Lower leg skin (tissue), 4 donors: ENCODE data around the gene MAT1A. TPM values are rescaled to one million over a fixed set of nuclear protein-coding genes. Genes with fewer than 3 reads are reported as not detected.
A peak's percentile ranks its signal among the peaks of the same experiment; 100 is the strongest.

Experiments
- DNase-seq, 2 donors: peaks; one replicate each; pipeline ENCODE4 v3.0.0-alpha.2; 2019; ENCODE audit warnings: low spot score in 2 of 2
- H3K4me3 ChIP-seq: fragments of 200-600 bp; sonication (generic); 2 replicates; pipeline ENCODE4 v1.5.1; 2017; ENCODE audit warnings: mild to moderate bottlenecking, low read depth; ENCODE audit not compliant: poor library complexity, severe bottlenecking
- POLR2A ChIP-seq, 2 donors: fragments of 450-650 bp; IDR thresholded peaks; one replicate each; pipeline ENCODE4 v1.6.1; 2016 to 2017; ENCODE audit warnings: antibody characterized with exemption in 2 of 2, mild to moderate bottlenecking in 1 of 2, moderate library complexity in 1 of 2
- WGBS, 2 donors: methylation state at CpG; one replicate each; pipeline ENCODE4 v1.1.5; 2018; 5-methylcytosine and 5-hydroxymethylcytosine counted together
- intact Hi-C: fragments of 100-400 bp; cut with DNase I; formaldehyde crosslinking; loops from one replicate; pipeline ENCODE4 v1.15.0; 2023; ENCODE audit warnings: low total_unique reads
- total RNA-seq, 4 donors: library from RNA; depleted of rRNA; stranded (reverse); fragments of >200 nt; gene quantifications; one replicate each; pipeline ENCODE4 v1.1.0, GENCODE V29; 2016
- TF ChIP-seq, protein P1 (sequence below), 3 donors: fragments of 450-650 bp; IDR thresholded peaks; one replicate each; pipeline ENCODE4 v1.5.1; 2016; ENCODE audit warnings: antibody characterized with exemption in 3 of 3, mild to moderate bottlenecking in 3 of 3, moderate library complexity in 2 of 3

MAT1A gene
- 10 to 100 TPM in 1 of 4 donors, 1 to 10 TPM in 3; 4.6 to 12.1 (median 6.6) TPM for total RNA-seq

DNA sequence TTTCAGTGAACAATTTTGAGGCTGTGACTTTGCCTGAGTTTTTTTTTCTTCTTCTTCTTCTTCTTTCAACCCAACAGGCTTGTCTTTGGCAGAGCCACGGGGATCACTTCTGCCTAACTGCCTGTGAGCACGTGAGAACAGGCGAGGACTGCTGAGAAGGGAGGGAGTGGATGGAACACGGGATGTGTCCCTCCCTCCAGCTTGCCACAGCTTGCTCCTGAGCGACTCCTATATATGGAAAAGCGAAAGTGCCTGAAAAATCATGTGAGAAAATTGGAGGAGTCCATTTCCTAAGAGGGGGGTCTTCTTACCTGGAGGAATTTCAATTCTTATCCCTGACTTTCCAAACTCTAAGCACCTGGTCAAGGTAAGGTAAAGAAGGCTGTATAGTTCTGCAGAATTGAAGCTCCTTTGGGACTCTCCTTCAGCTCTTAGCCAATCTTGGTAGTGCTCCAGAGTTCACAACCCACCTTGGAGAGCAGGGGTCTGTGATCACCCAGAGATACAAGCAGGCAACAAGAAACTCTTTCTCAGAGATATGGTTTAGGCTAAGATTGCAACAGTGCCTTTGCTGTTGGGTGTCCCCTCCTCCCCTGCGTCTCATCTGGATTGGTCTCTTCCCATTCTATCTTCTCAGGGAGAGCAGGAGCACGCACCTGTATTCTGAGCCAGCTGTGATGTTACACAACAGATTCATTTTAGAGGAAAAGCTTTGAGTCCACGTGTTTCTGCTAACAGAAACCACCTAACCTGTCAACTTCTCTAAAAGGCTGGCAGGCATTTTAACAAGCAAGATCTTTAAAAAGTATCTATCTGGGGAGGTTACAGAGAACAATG lies at the start of gene MAT1A:
Gene MAT1A, minus strand, starts transcription at position 208 of the 837 bp plus-strand sequence. CDS start 235 bp downstream, outside the sequence.
- intact Hi-C loops = no loop called here
- DNase-seq = peak in 1 of 2 donors; percentile 73
- WGBS, 2 donors = 18 to 21% methylated on average over 9 of the region's 9 CpGs
- no peak within 1 kb of the TSS for H3K4me3 ChIP-seq
- TF ChIP-seq, protein P1, sequence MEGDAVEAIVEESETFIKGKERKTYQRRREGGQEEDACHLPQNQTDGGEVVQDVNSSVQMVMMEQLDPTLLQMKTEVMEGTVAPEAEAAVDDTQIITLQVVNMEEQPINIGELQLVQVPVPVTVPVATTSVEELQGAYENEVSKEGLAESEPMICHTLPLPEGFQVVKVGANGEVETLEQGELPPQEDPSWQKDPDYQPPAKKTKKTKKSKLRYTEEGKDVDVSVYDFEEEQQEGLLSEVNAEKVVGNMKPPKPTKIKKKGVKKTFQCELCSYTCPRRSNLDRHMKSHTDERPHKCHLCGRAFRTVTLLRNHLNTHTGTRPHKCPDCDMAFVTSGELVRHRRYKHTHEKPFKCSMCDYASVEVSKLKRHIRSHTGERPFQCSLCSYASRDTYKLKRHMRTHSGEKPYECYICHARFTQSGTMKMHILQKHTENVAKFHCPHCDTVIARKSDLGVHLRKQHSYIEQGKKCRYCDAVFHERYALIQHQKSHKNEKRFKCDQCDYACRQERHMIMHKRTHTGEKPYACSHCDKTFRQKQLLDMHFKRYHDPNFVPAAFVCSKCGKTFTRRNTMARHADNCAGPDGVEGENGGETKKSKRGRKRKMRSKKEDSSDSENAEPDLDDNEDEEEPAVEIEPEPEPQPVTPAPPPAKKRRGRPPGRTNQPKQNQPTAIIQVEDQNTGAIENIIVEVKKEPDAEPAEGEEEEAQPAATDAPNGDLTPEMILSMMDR (IDR thresholded peaks at IDR 0.05) = no peak
- no peak for TF ChIP-seq POLR2A (IDR thresholded peaks at IDR 0.05)

- WGBS, 2 donors = 66 to 85% methylated on average over 1 of the region's 1 CpG
- H3K4me3 ChIP-seq = no peak overlapping the region
- intact Hi-C loops = no loop called here
- TF ChIP-seq, protein P1 (IDR thresholded peaks at IDR 0.05) = no peak
- TF ChIP-seq POLR2A (IDR thresholded peaks at IDR 0.05) = no peak
- no peak for DNase-seq
Observed at GRCh38 chr10:80333983-80334382, 44.5 kb upstream of the MAT1A start.

- H3K4me3 ChIP-seq = no peak overlapping the region
- intact Hi-C loops = no loop called here
- no peak for DNase-seq
- WGBS, 2 donors = 86 to 88% methylated on average over 6 of the region's 6 CpGs
- TF ChIP-seq, protein P1 (IDR thresholded peaks at IDR 0.05) = no peak
- TF ChIP-seq POLR2A (IDR thresholded peaks at IDR 0.05) = no peak
Observed at GRCh38 chr10:80324891-80325364, 35.5 kb upstream of the MAT1A start.

DNA sequence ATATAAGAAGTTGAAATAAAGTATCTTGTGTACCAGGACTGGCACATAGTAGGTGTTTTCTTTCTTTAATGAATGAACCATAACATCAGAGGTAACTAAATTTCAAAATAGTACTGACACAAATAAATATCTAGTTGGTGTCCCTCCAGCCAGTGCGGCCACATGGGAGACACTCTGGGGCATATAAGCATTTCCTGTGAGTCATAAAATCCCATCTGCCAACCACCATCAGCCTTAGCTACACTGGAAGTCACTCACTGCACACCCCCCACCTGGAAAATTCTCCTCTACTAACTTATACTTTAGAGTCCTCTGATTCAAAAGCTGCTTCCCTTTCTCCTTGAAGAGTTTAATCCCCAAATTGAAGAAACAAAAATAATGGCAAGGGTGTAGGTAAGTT lies 34.6 kb upstream of the MAT1A start:
- WGBS, 2 donors = 13 to 32% methylated on average over 1 of the region's 1 CpG
- DNase-seq = no peak
- H3K4me3 ChIP-seq = no peak overlapping the region
- intact Hi-C loops = no loop called here
- no peak for TF ChIP-seq POLR2A (IDR thresholded peaks at IDR 0.05)
- TF ChIP-seq, protein P1 (IDR thresholded peaks at IDR 0.05) = no peak

DNA sequence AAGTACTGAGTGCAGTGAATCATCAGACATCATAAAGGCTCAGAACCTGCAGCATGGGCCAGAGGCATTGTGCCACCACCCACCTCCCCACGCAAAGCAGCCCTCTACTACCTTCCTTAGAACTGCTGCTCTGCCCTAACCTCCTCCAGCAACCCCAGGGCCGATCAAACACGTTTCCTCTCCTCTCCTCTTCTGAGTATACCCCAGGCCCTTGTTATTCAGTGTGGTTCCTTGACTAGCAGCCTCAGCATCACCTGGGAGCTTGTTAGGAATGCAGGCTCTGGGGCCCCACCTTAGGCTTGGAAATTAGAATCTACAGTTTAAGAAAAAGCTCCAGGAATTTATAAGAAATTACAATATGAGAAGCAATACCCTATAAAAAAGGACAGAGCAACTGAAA lies 33.9 kb upstream of the MAT1A start:
- WGBS, 2 donors = 67 to 71% methylated on average over 3 of the region's 3 CpGs
- intact Hi-C loops = no loop called here
- TF ChIP-seq, protein P1 (IDR thresholded peaks at IDR 0.05) = no peak
- TF ChIP-seq POLR2A (IDR thresholded peaks at IDR 0.05) = no peak
- no peak for DNase-seq
- H3K4me3 ChIP-seq = no peak overlapping the region
